H9 (cell line): ENCODE results near the gene SLC37A2. TPM values are rescaled to one million over a fixed set of nuclear protein-coding genes. Genes with fewer than 3 reads are reported as not detected.

Experiments used
- DNase-seq: peaks from one replicate; pipeline ENCODE4 v3.0.0-alpha.2; 2017
- H2AFZ ChIP-seq: one replicate; pipeline ENCODE4 v1.6.1; 2013; ENCODE audit warnings: mild to moderate bottlenecking, low read length, control low read depth, moderate library complexity
- H2AK5ac ChIP-seq: 2 replicates; pipeline ENCODE4 v1.6.1; 2013; ENCODE audit warnings: low read length, control low read depth, mixed read lengths; ENCODE audit not compliant: insufficient read length
- H2BK120ac ChIP-seq: one replicate; pipeline ENCODE4 v1.6.1; 2013; ENCODE audit warnings: low read depth, mild to moderate bottlenecking, low read length, control low read depth, inconsistent platforms; ENCODE audit not compliant: poor library complexity, severe bottlenecking
- H2BK12ac ChIP-seq: 2 replicates; pipeline ENCODE4 v1.6.1; 2013; ENCODE audit warnings: low read length, control low read depth, mixed read lengths, low read depth; ENCODE audit not compliant: insufficient read length
- H2BK15ac ChIP-seq: 2 replicates; pipeline ENCODE4 v1.6.1; 2013; ENCODE audit warnings: low read depth, low read length, control low read depth
- H2BK20ac ChIP-seq: one replicate; pipeline ENCODE4 v1.6.1; 2013; ENCODE audit warnings: low read depth, mild to moderate bottlenecking, low read length, control low read depth, inconsistent platforms; ENCODE audit not compliant: poor library complexity, severe bottlenecking
- H2BK5ac ChIP-seq: 2 replicates; pipeline ENCODE4 v1.6.1; 2013; ENCODE audit warnings: low read length, control low read depth, mixed read lengths; ENCODE audit not compliant: insufficient read length
- H3K14ac ChIP-seq: 2 replicates; pipeline ENCODE4 v1.6.1; 2013; ENCODE audit warnings: low read length, control low read depth; ENCODE audit not compliant: insufficient read depth
- H3K18ac ChIP-seq: 2 replicates; pipeline ENCODE4 v1.6.1; 2013; ENCODE audit warnings: low read depth, mild to moderate bottlenecking, mixed read lengths, low read length, control low read depth; ENCODE audit not compliant: insufficient read length
- H3K23ac ChIP-seq: 2 replicates; pipeline ENCODE4 v1.6.1; 2013; ENCODE audit warnings: low read length, control low read depth, mixed read lengths, low read depth; ENCODE audit not compliant: insufficient read length
- H3K23me2 ChIP-seq: 2 replicates; pipeline ENCODE4 v1.6.1; 2013; ENCODE audit warnings: low read depth, mild to moderate bottlenecking, mixed read lengths, low read length, control low read depth; ENCODE audit not compliant: insufficient read length, poor library complexity, severe bottlenecking
- H3K27ac ChIP-seq: 2 replicates; pipeline ENCODE4 v1.5.1; 2013; ENCODE audit warnings: low read length, control low read depth, mixed read lengths, low read depth; ENCODE audit not compliant: insufficient read length
- H3K27me3 ChIP-seq: 2 replicates; pipeline ENCODE4 v1.6.1; 2013; ENCODE audit warnings: low read length, control low read depth, inconsistent platforms; ENCODE audit not compliant: insufficient read depth
- H3K4ac ChIP-seq: 2 replicates; pipeline ENCODE4 v1.6.1; 2013; ENCODE audit warnings: low read depth, mild to moderate bottlenecking, control low read depth, inconsistent platforms, low read length, moderate library complexity
- H3K4me1 ChIP-seq: 2 replicates; pipeline ENCODE4 v1.6.1; 2013; ENCODE audit warnings: low read length, control low read depth, inconsistent platforms; ENCODE audit not compliant: insufficient read depth
- H3K4me2 ChIP-seq: 2 replicates; pipeline ENCODE4 v1.6.1; 2013; ENCODE audit warnings: low read length, control low read depth, mixed read lengths; ENCODE audit not compliant: insufficient read length, insufficient read depth
- H3K56ac ChIP-seq: 2 replicates; pipeline ENCODE4 v1.6.1; 2013; ENCODE audit warnings: low read depth, mild to moderate bottlenecking, mixed read lengths, low read length, control low read depth; ENCODE audit not compliant: insufficient read length
- H3K79me1 ChIP-seq: 2 replicates; pipeline ENCODE4 v1.6.1; 2013; ENCODE audit warnings: low read depth, mild to moderate bottlenecking, moderate library complexity, low read length, control low read depth, inconsistent platforms; ENCODE audit not compliant: insufficient read depth, poor library complexity, severe bottlenecking
- H3K79me2 ChIP-seq: 2 replicates; pipeline ENCODE4 v1.6.1; 2013; ENCODE audit warnings: low read length, control low read depth, inconsistent platforms; ENCODE audit not compliant: insufficient read depth
- H3K9ac ChIP-seq: 2 replicates; pipeline ENCODE4 v1.6.1; 2013; ENCODE audit warnings: low read length, control low read depth, mixed read lengths; ENCODE audit not compliant: insufficient read length; ENCODE audit errors: extremely low read depth
- H3K9me3 ChIP-seq: one replicate; pipeline ENCODE4 v1.6.1; 2013; ENCODE audit warnings: low read depth, low read length, inconsistent platforms; ENCODE audit not compliant: control insufficient read depth
- H3T11ph ChIP-seq: one replicate; pipeline ENCODE4 v1.6.1; 2013; ENCODE audit warnings: mild to moderate bottlenecking, low read length, control low read depth, inconsistent platforms
- H4K20me1 ChIP-seq: one replicate; pipeline ENCODE4 v1.6.1; 2013; ENCODE audit not compliant: control insufficient read depth, insufficient read length, insufficient read depth
- H4K5ac ChIP-seq: 2 replicates; pipeline ENCODE4 v1.6.1; 2013; ENCODE audit warnings: low read depth, mild to moderate bottlenecking, mixed read lengths, low read length, control low read depth; ENCODE audit not compliant: insufficient read length
- H4K8ac ChIP-seq: replicated peaks from 2 replicates; pipeline ENCODE4 v1.6.1; 2013; ENCODE audit warnings: low read length, control low read depth, mixed read lengths, low read depth; ENCODE audit not compliant: insufficient read length
- H4K91ac ChIP-seq: 2 replicates; pipeline ENCODE4 v1.6.1; 2013; ENCODE audit warnings: low read depth, mild to moderate bottlenecking, moderate library complexity, mixed read lengths, low read length, control low read depth; ENCODE audit not compliant: insufficient read length
- H3K27ac Mint-ChIP-seq, 3 experiments: 2 replicates in 2 of 3; 3 replicates in 1 of 3; pipeline ENCODE4 v1.8.0; 2020 to 2021; ENCODE audit warnings: mixed read lengths in 3 of 3, mild to moderate bottlenecking in 1 of 3, moderate library complexity in 1 of 3
- H3K27me3 Mint-ChIP-seq: 2 replicates; pipeline ENCODE4 v1.8.0; 2021; ENCODE audit warnings: low read depth, mild to moderate bottlenecking, moderate library complexity, mixed read lengths
- H3K36me3 Mint-ChIP-seq, 3 experiments: 2 replicates in 2 of 3; 3 replicates in 1 of 3; pipeline ENCODE4 v1.8.0; 2020 to 2021; ENCODE audit warnings: low read depth in 3 of 3, mixed read lengths in 3 of 3; ENCODE audit not compliant: insufficient read depth in 1 of 3
- H3K4me1 Mint-ChIP-seq, 2 experiments: 2 replicates each; pipeline ENCODE4 v1.8.0; 2020; ENCODE audit warnings: mixed read lengths in 2 of 2
- H3K4me3 Mint-ChIP-seq, 2 experiments: 2 replicates in 1 of 2; 3 replicates in 1 of 2; pipeline ENCODE4 v1.8.0; 2020 to 2021; ENCODE audit warnings: mild to moderate bottlenecking in 2 of 2, mixed read lengths in 2 of 2, moderate library complexity in 1 of 2
- H3K9me3 Mint-ChIP-seq, 2 experiments: 2 replicates in 1 of 2; 3 replicates in 1 of 2; pipeline ENCODE4 v1.8.0; 2020; ENCODE audit warnings: mild to moderate bottlenecking in 2 of 2, mixed read lengths in 2 of 2, moderate library complexity in 1 of 2
- total RNA-seq: library from RNA; stranded (reverse); gene quantifications from 2 replicates; pipeline ENCODE4 v1.2.1, GENCODE V29; 2021
- TF ChIP-seq, protein P1 (sequence below): fragments of 200-600 bp; sonication (generic); conservative IDR thresholded peaks from 3 replicates; pipeline ENCODE4 v1.8.0; 2021; ENCODE audit warnings: antibody characterized with exemption, mild to moderate bottlenecking

Gene SLC37A2
- total RNA-seq, 1 experiment from 2014 or later: 1.2 TPM

GRCh38 chr11:125052047-125052446 lies 11.1 kb upstream of the SLC37A2 start:
- H3K27me3 Mint-ChIP-seq: no peaks in the 10 kb centered on the region
- H3K4me1 Mint-ChIP-seq: 0 out of 4 replicates have a peak, but pooled peaks cover 0 to 5% of the 10 kb centered on the region in 2 experiments
- no peak overlapping the region for H2BK12ac ChIP-seq
- no peaks in the 10 kb centered on the region for H3K9me3 Mint-ChIP-seq
- no peaks in the 10 kb centered on the region for H3K9me3 ChIP-seq
- H3K23me2 ChIP-seq: no peaks in the 10 kb centered on the region
- no peaks in the 10 kb centered on the region for H3K79me1 ChIP-seq
- no peak overlapping the region for H3K4ac ChIP-seq
- H3K27me3 ChIP-seq: no peaks in the 10 kb centered on the region
- H2BK15ac ChIP-seq: no peak overlapping the region
- H3K4me3 Mint-ChIP-seq: no peak overlapping the region
- no peaks in the 10 kb centered on the region for H3K36me3 Mint-ChIP-seq
- no peak overlapping the region for H3K9ac ChIP-seq
- no peak overlapping the region for H2BK120ac ChIP-seq
- H2AFZ ChIP-seq: no peak overlapping the region
- no peak overlapping the region for H4K8ac ChIP-seq
- no peak overlapping the region for H2BK5ac ChIP-seq
- H4K91ac ChIP-seq: no peak overlapping the region
- no peak overlapping the region for H2BK20ac ChIP-seq
- H4K5ac ChIP-seq: no peak overlapping the region
- no peak overlapping the region for H3T11ph ChIP-seq
- TF ChIP-seq, protein P1, sequence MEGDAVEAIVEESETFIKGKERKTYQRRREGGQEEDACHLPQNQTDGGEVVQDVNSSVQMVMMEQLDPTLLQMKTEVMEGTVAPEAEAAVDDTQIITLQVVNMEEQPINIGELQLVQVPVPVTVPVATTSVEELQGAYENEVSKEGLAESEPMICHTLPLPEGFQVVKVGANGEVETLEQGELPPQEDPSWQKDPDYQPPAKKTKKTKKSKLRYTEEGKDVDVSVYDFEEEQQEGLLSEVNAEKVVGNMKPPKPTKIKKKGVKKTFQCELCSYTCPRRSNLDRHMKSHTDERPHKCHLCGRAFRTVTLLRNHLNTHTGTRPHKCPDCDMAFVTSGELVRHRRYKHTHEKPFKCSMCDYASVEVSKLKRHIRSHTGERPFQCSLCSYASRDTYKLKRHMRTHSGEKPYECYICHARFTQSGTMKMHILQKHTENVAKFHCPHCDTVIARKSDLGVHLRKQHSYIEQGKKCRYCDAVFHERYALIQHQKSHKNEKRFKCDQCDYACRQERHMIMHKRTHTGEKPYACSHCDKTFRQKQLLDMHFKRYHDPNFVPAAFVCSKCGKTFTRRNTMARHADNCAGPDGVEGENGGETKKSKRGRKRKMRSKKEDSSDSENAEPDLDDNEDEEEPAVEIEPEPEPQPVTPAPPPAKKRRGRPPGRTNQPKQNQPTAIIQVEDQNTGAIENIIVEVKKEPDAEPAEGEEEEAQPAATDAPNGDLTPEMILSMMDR: no peak
- no peaks in the 10 kb centered on the region for H3K4me1 ChIP-seq
- no peak overlapping the region for H3K18ac ChIP-seq
- H3K79me2 ChIP-seq: no peaks in the 10 kb centered on the region
- no peak overlapping the region for H3K27ac ChIP-seq
- no peak overlapping the region for H3K4me2 ChIP-seq
- no peak overlapping the region for H2AK5ac ChIP-seq
- no peak overlapping the region for H3K14ac ChIP-seq
- H3K27ac Mint-ChIP-seq: no peak overlapping the region
- H3K23ac ChIP-seq: no peak overlapping the region
- DNase-seq: no peak
- H3K56ac ChIP-seq: no peak overlapping the region
- H4K20me1 ChIP-seq: no peaks in the 10 kb centered on the region
